T-cell (primary cell): Measurements from ENCODE around the gene ARHGEF28. TPM values are rescaled to one million over a fixed set of nuclear protein-coding genes. Genes with fewer than 3 reads are reported as not detected.

ENCODE experiments used
- ATAC-seq, 4 experiments: fragments of 200-7000 bp in 3 of 4; fragments of 150-1000 bp in 1 of 4; cut with Tn5 transposase; replicated peaks in 1 of 4; 1 replicate in 3 of 4; 2 replicates in 1 of 4; pipeline ENCODE4 v1.10.0; 2021; ENCODE audit warnings: moderate library complexity in 3 of 4, mild to moderate bottlenecking in 2 of 4, moderate number of reproducible peaks in 1 of 4
- CTCF ChIA-PET, 2 donors: fragments of 300-600 bp; sonication (Branson Sonifier 250); formaldehyde crosslinking; loops; one replicate each; lab custom pipeline; 2022; ENCODE audit warnings: antibody characterized with exemption in 2 of 2; lab: Charles Lee
- POLR2A ChIA-PET, 2 donors: fragments of 300-600 bp; sonication (Branson Sonifier 250); formaldehyde crosslinking; loops; one replicate each; lab custom pipeline; 2022; ENCODE audit warnings: antibody characterized with exemption in 2 of 2; lab: Charles Lee
- DNase-seq, 35 experiments: peaks; one replicate each; pipeline versions ENCODE4 v3.0.0 to v3.0.0-alpha.2; 2013 to 2023
- H3K27ac ChIP-seq: one replicate; pipeline ENCODE4 v1.5.1; 2013; ENCODE audit warnings: low read length
- H3K27me3 ChIP-seq, 2 experiments: replicated peaks in 1 of 2; 1 replicate in 1 of 2; 2 replicates in 1 of 2; pipeline versions ENCODE4 v1.6.1 to v1.7.0; 2013; ENCODE audit warnings: low read length in 1 of 2, mixed read lengths in 1 of 2; ENCODE audit not compliant: control insufficient read depth in 2 of 2, insufficient read depth in 2 of 2; ENCODE audit errors: extremely low read depth in 1 of 2
- H3K36me3 ChIP-seq, 2 donors: 1 replicate in 1 of 2; 2 replicates in 1 of 2; pipeline versions ENCODE4 v1.6.1 to v1.7.0; 2013; ENCODE audit warnings: low read length in 1 of 2; ENCODE audit not compliant: control insufficient read depth in 2 of 2, insufficient read depth in 1 of 2; ENCODE audit errors: extremely low read depth in 1 of 2
- H3K4me1 ChIP-seq, 2 experiments: 1 replicate in 1 of 2; 2 replicates in 1 of 2; pipeline versions ENCODE4 v1.6.1 to v1.7.0; 2013; ENCODE audit warnings: low read length in 2 of 2, mixed read lengths in 1 of 2; ENCODE audit not compliant: insufficient read depth in 2 of 2, control insufficient read depth in 1 of 2; ENCODE audit errors: extremely low read depth in 1 of 2
- H3K4me3 ChIP-seq, 2 donors: 1 replicate in 1 of 2; 2 replicates in 1 of 2; pipeline versions ENCODE4 v1.5.1 to v1.7.0; 2013; ENCODE audit warnings: mild to moderate bottlenecking in 2 of 2, low read length in 1 of 2, moderate library complexity in 1 of 2; ENCODE audit not compliant: control insufficient read depth in 1 of 2; ENCODE audit errors: extremely low read depth in 1 of 2
- H3K9me3 ChIP-seq: 2 replicates; pipeline ENCODE4 v1.7.0; 2013
- H3K27ac Mint-ChIP-seq, 2 donors: one replicate each; pipeline ENCODE4 v1.8.0; 2020 to 2021; ENCODE audit warnings: mild to moderate bottlenecking in 2 of 2, mixed read lengths in 2 of 2
- H3K27me3 Mint-ChIP-seq, 2 donors: one replicate each; pipeline ENCODE4 v1.8.0; 2021 to 2022; ENCODE audit warnings: mixed read lengths in 2 of 2
- H3K36me3 Mint-ChIP-seq: one replicate; pipeline ENCODE4 v1.8.0; 2021; ENCODE audit warnings: mixed read lengths
- H3K4me1 Mint-ChIP-seq, 3 donors: one replicate each; pipeline ENCODE4 v1.8.0; 2020 to 2022; ENCODE audit warnings: mixed read lengths in 3 of 3, mild to moderate bottlenecking in 1 of 3
- H3K4me3 Mint-ChIP-seq, 3 donors: one replicate each; pipeline ENCODE4 v1.8.0; 2020 to 2022; ENCODE audit warnings: mild to moderate bottlenecking in 3 of 3, mixed read lengths in 3 of 3, moderate library complexity in 3 of 3
- H3K9me3 Mint-ChIP-seq, 3 donors: one replicate each; pipeline ENCODE4 v1.8.0; 2020 to 2022; ENCODE audit warnings: mixed read lengths in 3 of 3
- WGBS: methylation state at CpG from one replicate; pipeline ENCODE4 v1.1.5; 2013; ENCODE audit warnings: missing lambda C conversion rate; ENCODE audit not compliant: insufficient coverage; 5-methylcytosine and 5-hydroxymethylcytosine counted together
- total RNA-seq, 35 experiments: library from RNA in 6 of 35; stranded (reverse) in 6 of 35; fragments of 120-200 nt in 1 of 35; gene quantifications; one replicate each; pipeline versions ENCODE4 v1.2.1 to v1.2.4 and lab custom pipeline; 2013 to 2026

ARHGEF28 gene
- total RNA-seq, 5 donors from 2014 or later (not counting 1 experiment from before 2014, with no cell fraction given): 0.05 to 0.73 (median 0.36) TPM

- no peak overlapping the region for H3K4me3 Mint-ChIP-seq
- no peaks in the 10 kb centered on the region for H3K36me3 Mint-ChIP-seq
- ATAC-seq (no peak), DNase-seq (no peak)
- Histone ChIP-seq H3K4me1 (peaks cover 0 to 10% of the 10 kb centered on the region in 2 experiments), H3K27ac (no peak overlapping the region), H3K36me3 (no peaks in the 10 kb centered on the region), H3K4me3 (no peak overlapping the region), H3K27me3 (peaks cover 0 to 8% of the 10 kb centered on the region in 2 experiments), H3K9me3 (no peaks in the 10 kb centered on the region)
- CTCF ChIA-PET: no interaction called here
- H3K27me3 Mint-ChIP-seq: peaks cover 7 to 26% of the 10 kb centered on the region in 2 donors
- no peaks in the 10 kb centered on the region for H3K9me3 Mint-ChIP-seq
- POLR2A ChIA-PET: no interaction called here
- no peaks in the 10 kb centered on the region for H3K4me1 Mint-ChIP-seq
- 46% methylated on average over 2 of the region's 4 CpGs for WGBS
- H3K27ac Mint-ChIP-seq: no peak overlapping the region
Observed at GRCh38 chr5:73668017-73668416, 42.0 kb downstream of the ARHGEF28 start.

GRCh38 chr5:73668486-73669111 lies 42.6 kb downstream of the ARHGEF28 start:
- H3K9me3 Mint-ChIP-seq: no peaks in the 10 kb centered on the region
- H3K4me3 Mint-ChIP-seq: no peak overlapping the region
- H3K36me3 ChIP-seq: no peaks in the 10 kb centered on the region
- peaks cover 7 to 26% of the 10 kb centered on the region in 2 donors for H3K27me3 Mint-ChIP-seq
- CTCF ChIA-PET: no interaction called here
- no peak overlapping the region for H3K27ac Mint-ChIP-seq
- DNase-seq (no peak), ATAC-seq (no peak)
- no peaks in the 10 kb centered on the region for H3K36me3 Mint-ChIP-seq
- POLR2A ChIA-PET: no interaction called here
- peaks cover 0 to 10% of the 10 kb centered on the region in 2 experiments for H3K4me1 ChIP-seq
- H3K9me3 ChIP-seq: no peaks in the 10 kb centered on the region
- WGBS: no CpG with 5 or more reads among the region's 3 CpGs
- H3K27me3 ChIP-seq: peaks cover 0 to 6% of the 10 kb centered on the region in 2 experiments
- H3K4me1 Mint-ChIP-seq: no peaks in the 10 kb centered on the region
- H3K4me3 ChIP-seq: no peak overlapping the region
- H3K27ac ChIP-seq: no peak overlapping the region

- no peak for ATAC-seq
- no peak overlapping the region for H3K4me3 Mint-ChIP-seq
- H3K4me3 ChIP-seq: no peak overlapping the region
- H3K4me1 Mint-ChIP-seq: no peaks in the 10 kb centered on the region
- peaks cover 7 to 19% of the 10 kb centered on the region in 2 donors for H3K27me3 Mint-ChIP-seq
- H3K9me3 ChIP-seq: no peaks in the 10 kb centered on the region
- peaks cover 0 to 6% of the 10 kb centered on the region in 2 experiments for H3K27me3 ChIP-seq
- ChIA-PET POLR2A (no interaction called here), CTCF (no interaction called here)
- H3K27ac ChIP-seq: no peak overlapping the region
- H3K36me3 ChIP-seq: no peaks in the 10 kb centered on the region
- H3K4me1 ChIP-seq: peaks cover 0 to 10% of the 10 kb centered on the region in 2 experiments
- H3K36me3 Mint-ChIP-seq: no peaks in the 10 kb centered on the region
- no CpG with 5 or more reads among the region's 3 CpGs for WGBS
- DNase-seq: no peak
- H3K9me3 Mint-ChIP-seq: no peaks in the 10 kb centered on the region
- H3K27ac Mint-ChIP-seq: no peak overlapping the region
Observed at GRCh38 chr5:73670731-73671130, 44.7 kb downstream of the ARHGEF28 start.

- no peak overlapping the region for H3K4me3 Mint-ChIP-seq
- ChIA-PET CTCF (no interaction called here), POLR2A (no interaction called here)
- no peaks in the 10 kb centered on the region for H3K36me3 Mint-ChIP-seq
- Histone ChIP-seq H3K9me3 (no peaks in the 10 kb centered on the region), H3K4me1 (peaks cover 0 to under 1% of the 10 kb centered on the region in 2 experiments), H3K27ac (no peak overlapping the region), H3K27me3 (no peaks in the 10 kb centered on the region), H3K36me3 (no peaks in the 10 kb centered on the region), H3K4me3 (no peak overlapping the region)
- no peaks in the 10 kb centered on the region for H3K4me1 Mint-ChIP-seq
- WGBS: 89% methylated on average over 1 of the region's 2 CpGs
- H3K27ac Mint-ChIP-seq: no peak overlapping the region
- ATAC-seq (no peak), DNase-seq (no peak)
- H3K9me3 Mint-ChIP-seq: no peaks in the 10 kb centered on the region
- peaks cover 0 to 13% of the 10 kb centered on the region in 2 donors for H3K27me3 Mint-ChIP-seq
Observed at GRCh38 chr5:73672132-73672531, 46.1 kb downstream of the ARHGEF28 start.

- H3K4me1 ChIP-seq: no peaks in the 10 kb centered on the region
- Mint-ChIP-seq H3K4me3 (no peak overlapping the region), H3K27me3 (peaks cover 0 to 6% of the 10 kb centered on the region in 2 donors), H3K36me3 (no peaks in the 10 kb centered on the region), H3K4me1 (no peaks in the 10 kb centered on the region), H3K27ac (no peak overlapping the region), H3K9me3 (no peaks in the 10 kb centered on the region)
- ATAC-seq (no peak), DNase-seq (no peak)
- H3K9me3 ChIP-seq: no peaks in the 10 kb centered on the region
- H3K36me3 ChIP-seq: no peaks in the 10 kb centered on the region
- H3K27me3 ChIP-seq: no peaks in the 10 kb centered on the region
- no peak overlapping the region for H3K27ac ChIP-seq
- H3K4me3 ChIP-seq: no peak overlapping the region
- POLR2A ChIA-PET: no interaction called here
- CTCF ChIA-PET: no interaction called here
Observed at GRCh38 chr5:73673161-73673591, 47.2 kb downstream of the ARHGEF28 start.

- WGBS: no CpG with 5 or more reads among the region's 2 CpGs
- Histone ChIP-seq H3K27me3 (no peaks in the 10 kb centered on the region), H3K27ac (no peak overlapping the region), H3K4me3 (no peak overlapping the region), H3K36me3 (no peaks in the 10 kb centered on the region), H3K9me3 (no peaks in the 10 kb centered on the region), H3K4me1 (no peaks in the 10 kb centered on the region)
- no peak for DNase-seq
- H3K4me1 Mint-ChIP-seq: no peaks in the 10 kb centered on the region
- POLR2A ChIA-PET: no interaction called here
- no peak for ATAC-seq
- CTCF ChIA-PET: no interaction called here
- no peaks in the 10 kb centered on the region for H3K36me3 Mint-ChIP-seq
- H3K9me3 Mint-ChIP-seq: no peaks in the 10 kb centered on the region
- peaks cover 2 to 6% of the 10 kb centered on the region in 2 donors for H3K27me3 Mint-ChIP-seq
- H3K27ac Mint-ChIP-seq: no peak overlapping the region
- no peak overlapping the region for H3K4me3 Mint-ChIP-seq
Observed at GRCh38 chr5:73674669-73675004, 48.6 kb downstream of the ARHGEF28 start.

- peaks cover 0 to 2% of the 10 kb centered on the region in 2 donors for H3K27me3 Mint-ChIP-seq
- H3K27ac Mint-ChIP-seq: no peak overlapping the region
- POLR2A ChIA-PET: no interaction called here
- H3K4me3 Mint-ChIP-seq: no peak overlapping the region
- CTCF ChIA-PET: no interaction called here
- no peak overlapping the region for H3K4me3 ChIP-seq
- no peaks in the 10 kb centered on the region for H3K4me1 Mint-ChIP-seq
- H3K36me3 ChIP-seq: no peaks in the 10 kb centered on the region
- ATAC-seq (no peak), DNase-seq (no peak)
- no peaks in the 10 kb centered on the region for H3K9me3 ChIP-seq
- H3K9me3 Mint-ChIP-seq: no peaks in the 10 kb centered on the region
- no peaks in the 10 kb centered on the region for H3K36me3 Mint-ChIP-seq
- WGBS: no CpG with 5 or more reads among the region's 4 CpGs
- no peaks in the 10 kb centered on the region for H3K27me3 ChIP-seq
- H3K27ac ChIP-seq: no peak overlapping the region
- H3K4me1 ChIP-seq: no peaks in the 10 kb centered on the region
Observed at GRCh38 chr5:73678322-73678740, 52.3 kb downstream of the ARHGEF28 start.
